Hepatocyte (in vitro differentiated cells): ENCODE results near the gene KRTAP21-2. TPM values are rescaled to one million over a fixed set of nuclear protein-coding genes. Genes with fewer than 3 reads are reported as not detected.

Experiments used
- DNase-seq: peaks from one replicate; pipeline ENCODE4 v3.0.0-alpha.2; 2016; ENCODE audit warnings: low spot score
- H2AFZ ChIP-seq: fragments of 200-600 bp; sonication (generic); 2 replicates; pipeline ENCODE4 v1.6.0; 2016; ENCODE audit warnings: antibody characterized with exemption, mild to moderate bottlenecking
- H3K27ac ChIP-seq: fragments of 200-600 bp; sonication (generic); 2 replicates; pipeline ENCODE4 v1.5.1; 2016; ENCODE audit warnings: mild to moderate bottlenecking
- H3K27me3 ChIP-seq: fragments of 200-600 bp; sonication (generic); 2 replicates; pipeline ENCODE4 v1.6.1; 2016
- H3K36me3 ChIP-seq: fragments of 200-600 bp; sonication (generic); replicated peaks from 2 replicates; pipeline ENCODE4 v1.5.1; 2016; ENCODE audit warnings: low read depth; ENCODE audit not compliant: insufficient read depth
- H3K4me1 ChIP-seq: fragments of 200-600 bp; sonication (generic); 2 replicates; pipeline ENCODE4 v1.5.1; 2016; ENCODE audit warnings: mild to moderate bottlenecking, moderate library complexity; ENCODE audit not compliant: insufficient read depth
- H3K4me2 ChIP-seq: fragments of 200-600 bp; sonication (generic); 2 replicates; pipeline ENCODE4 v1.6.0; 2016
- H3K4me3 ChIP-seq: fragments of 200-600 bp; sonication (generic); 2 replicates; pipeline ENCODE4 v1.5.1; 2016; ENCODE audit warnings: mild to moderate bottlenecking
- H3K79me2 ChIP-seq: fragments of 200-600 bp; sonication (generic); 2 replicates; pipeline ENCODE4 v1.6.0; 2017; ENCODE audit warnings: mild to moderate bottlenecking
- H3K9me2 ChIP-seq: fragments of 200-600 bp; sonication (generic); replicated peaks from 2 replicates; pipeline ENCODE4 v1.6.0; 2017; ENCODE audit warnings: mild to moderate bottlenecking; ENCODE audit not compliant: insufficient read depth
- H3K9me3 ChIP-seq: fragments of 200-600 bp; sonication (generic); 2 replicates; pipeline ENCODE4 v1.5.1; 2016; ENCODE audit warnings: low read depth, mild to moderate bottlenecking
- H4K20me1 ChIP-seq: fragments of 200-600 bp; sonication (generic); 2 replicates; pipeline ENCODE4 v1.6.0; 2016; ENCODE audit warnings: mild to moderate bottlenecking; ENCODE audit not compliant: insufficient read depth, poor library complexity, severe bottlenecking
- CTCF ChIP-seq: fragments of 200-600 bp; sonication (generic); IDR thresholded peaks from 2 replicates; pipeline ENCODE4 v1.5.1; 2016; ENCODE audit warnings: antibody characterized with exemption, mild to moderate bottlenecking; ENCODE audit not compliant: poor library complexity
- EZH2 ChIP-seq: fragments of 200-600 bp; sonication (generic); IDR thresholded peaks from 2 replicates; pipeline ENCODE4 v1.6.1; 2016; ENCODE audit warnings: antibody characterized with exemption, mild to moderate bottlenecking, borderline replicate concordance
- EZH2phosphoT487 ChIP-seq: fragments of 200-600 bp; sonication (generic); IDR thresholded peaks from one replicate; pipeline ENCODE4 v1.6.1; 2018; ENCODE audit warnings: antibody characterized with exemption, mild to moderate bottlenecking, low read depth, moderate library complexity; ENCODE audit not compliant: unreplicated experiment, severe bottlenecking
- WGBS: methylation state at CpG from one replicate; pipeline ENCODE4 v1.1.6; 2016; ENCODE audit warnings: low lambda C conversion rate; ENCODE audit errors: missing lambda C conversion rate; 5-methylcytosine and 5-hydroxymethylcytosine counted together
- polyA plus RNA-seq: library from polyadenylated mRNA; unstranded; fragments of >200 nt; fragmentation: Nextera tagmentation; extraction: Ambion mirVana; gene quantifications from 2 replicates; pipeline ENCODE4 v1.2.1, GENCODE V29; 2016
- total RNA-seq: library from RNA; depleted of rRNA; stranded (reverse); fragments of >200 nt; gene quantifications from 2 replicates; pipeline ENCODE4 v1.2.3, GENCODE V29; 2014

The KRTAP21-2 gene
- total and polyA plus RNA-seq, 2 experiments from 2014 or later, result not detected

GRCh38 chr21:30740462-30740861, 6.6 kb downstream of the KRTAP21-2 start:
- H3K4me1 ChIP-seq, result no peaks in the 10 kb centered on the region
- no peaks in the 10 kb centered on the region for H4K20me1 ChIP-seq
- no peaks in the 10 kb centered on the region for H3K36me3 ChIP-seq
- H2AFZ ChIP-seq, result no peak overlapping the region
- WGBS, result 89% methylated on average over 2 of the region's 2 CpGs
- TF ChIP-seq EZH2phosphoT487 (no peak), CTCF (no peak), EZH2 (no peak)
- H3K9me2 ChIP-seq, result no peaks in the 10 kb centered on the region
- H3K27me3 ChIP-seq, result no peaks in the 10 kb centered on the region
- no peak for DNase-seq
- no peak overlapping the region for H3K4me2 ChIP-seq
- no peak overlapping the region for H3K4me3 ChIP-seq
- no peaks in the 10 kb centered on the region for H3K9me3 ChIP-seq
- H3K27ac ChIP-seq, result no peak overlapping the region
- H3K79me2 ChIP-seq, result no peaks in the 10 kb centered on the region

GRCh38 chr21:30733026-30733425, 14.0 kb downstream of the KRTAP21-2 start:
- Histone ChIP-seq H3K27me3 (no peaks in the 10 kb centered on the region), H3K4me3 (no peak overlapping the region), H3K4me1 (no peaks in the 10 kb centered on the region), H3K36me3 (no peaks in the 10 kb centered on the region), H3K4me2 (no peak overlapping the region), H3K79me2 (no peaks in the 10 kb centered on the region), H3K9me3 (no peaks in the 10 kb centered on the region), H4K20me1 (no peaks in the 10 kb centered on the region), H2AFZ (no peak overlapping the region), H3K27ac (no peak overlapping the region), H3K9me2 (no peaks in the 10 kb centered on the region)
- DNase-seq, result no peak
- WGBS, result 78% methylated on average over 1 of the region's 1 CpG
- TF ChIP-seq CTCF (peak; percentile 16), EZH2 (no peak), EZH2phosphoT487 (no peak)

GRCh38 chr21:30726726-30727125, 20.3 kb downstream of the KRTAP21-2 start:
- no peaks in the 10 kb centered on the region for H3K9me3 ChIP-seq
- no peak for DNase-seq
- TF ChIP-seq CTCF (no peak), EZH2phosphoT487 (no peak), EZH2 (no peak)
- no peaks in the 10 kb centered on the region for H3K36me3 ChIP-seq
- no peak overlapping the region for H3K4me2 ChIP-seq
- no peaks in the 10 kb centered on the region for H3K9me2 ChIP-seq
- no peak overlapping the region for H3K27ac ChIP-seq
- no peaks in the 10 kb centered on the region for H3K27me3 ChIP-seq
- no peaks in the 10 kb centered on the region for H3K79me2 ChIP-seq
- no peak overlapping the region for H3K4me3 ChIP-seq
- 70% methylated on average over 1 of the region's 1 CpG for WGBS
- no peak overlapping the region for H2AFZ ChIP-seq
- no peaks in the 10 kb centered on the region for H4K20me1 ChIP-seq
- H3K4me1 ChIP-seq, result no peaks in the 10 kb centered on the region

GRCh38 chr21:30719401-30719800, 27.7 kb downstream of the KRTAP21-2 start:
- H2AFZ ChIP-seq, result no peak overlapping the region
- H3K79me2 ChIP-seq, result no peaks in the 10 kb centered on the region
- H3K4me3 ChIP-seq, result no peak overlapping the region
- H3K36me3 ChIP-seq, result no peaks in the 10 kb centered on the region
- no peaks in the 10 kb centered on the region for H4K20me1 ChIP-seq
- no peaks in the 10 kb centered on the region for H3K27me3 ChIP-seq
- no peak for TF ChIP-seq EZH2phosphoT487
- no peak for TF ChIP-seq EZH2
- TF ChIP-seq CTCF, result no peak
- DNase-seq, result peak; percentile 17
- H3K4me2 ChIP-seq, result no peak overlapping the region
- no peak overlapping the region for H3K27ac ChIP-seq
- no peaks in the 10 kb centered on the region for H3K9me2 ChIP-seq
- no peaks in the 10 kb centered on the region for H3K9me3 ChIP-seq
- WGBS, result 100% methylated on average over 1 of the region's 1 CpG
- H3K4me1 ChIP-seq, result no peaks in the 10 kb centered on the region
